ENCODE data around the gene FADS1.
A peak's percentile ranks its signal among the peaks of the same experiment; 100 is the strongest.

The FADS1 gene

GRCh38 chr11:61797263-61797944 is 19.4 kb downstream of the FADS1 start:
- DNase-seq (ENCODE audit: low read depth in 1 of 2, low spot score in 1 of 2) = peak in 1 of 2 donors; percentile 48

DNA sequence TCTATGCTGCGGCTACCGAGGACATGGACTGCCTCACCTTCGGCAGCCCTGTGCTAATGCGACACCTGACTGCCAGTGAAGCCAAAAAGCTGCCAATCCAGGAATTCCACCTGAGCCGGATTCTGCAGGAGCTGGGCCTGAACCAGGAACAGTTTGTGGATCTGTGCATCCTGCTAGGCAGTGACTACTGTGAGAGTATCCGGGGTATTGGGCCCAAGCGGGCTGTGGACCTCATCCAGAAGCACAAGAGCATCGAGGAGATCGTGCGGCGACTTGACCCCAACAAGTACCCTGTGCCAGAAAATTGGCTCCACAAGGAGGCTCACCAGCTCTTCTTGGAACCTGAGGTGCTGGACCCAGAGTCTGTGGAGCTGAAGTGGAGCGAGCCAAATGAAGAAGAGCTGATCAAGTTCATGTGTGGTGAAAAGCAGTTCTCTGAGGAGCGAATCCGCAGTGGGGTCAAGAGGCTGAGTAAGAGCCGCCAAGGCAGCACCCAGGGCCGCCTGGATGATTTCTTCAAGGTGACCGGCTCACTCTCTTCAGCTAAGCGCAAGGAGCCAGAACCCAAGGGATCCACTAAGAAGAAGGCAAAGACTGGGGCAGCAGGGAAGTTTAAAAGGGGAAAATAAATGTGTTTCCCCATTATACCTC is 20.8 kb downstream of the FADS1 start:
- no peak for DNase-seq (ENCODE audit: low read depth in 1 of 2, low spot score in 1 of 2)

DNA sequence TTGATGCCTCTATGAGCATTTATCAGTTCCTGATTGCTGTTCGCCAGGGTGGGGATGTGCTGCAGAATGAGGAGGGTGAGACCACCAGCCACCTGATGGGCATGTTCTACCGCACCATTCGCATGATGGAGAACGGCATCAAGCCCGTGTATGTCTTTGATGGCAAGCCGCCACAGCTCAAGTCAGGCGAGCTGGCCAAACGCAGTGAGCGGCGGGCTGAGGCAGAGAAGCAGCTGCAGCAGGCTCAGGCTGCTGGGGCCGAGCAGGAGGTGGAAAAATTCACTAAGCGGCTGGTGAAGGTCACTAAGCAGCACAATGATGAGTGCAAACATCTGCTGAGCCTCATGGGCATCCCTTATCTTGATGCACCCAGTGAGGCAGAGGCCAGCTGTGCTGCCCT is 21.3 kb downstream of the FADS1 start:
- no peak for DNase-seq (ENCODE audit: low read depth in 1 of 2, low spot score in 1 of 2)

GRCh38 chr11:61794579-61794978 is 22.2 kb downstream of the FADS1 start:
- no peak for DNase-seq (ENCODE audit: low read depth in 1 of 2, low spot score in 1 of 2)

- DNase-seq (ENCODE audit: low read depth in 1 of 2, low spot score in 1 of 2) = no peak
Measured at GRCh38 chr11:61793829-61794204, 23.0 kb downstream of the FADS1 start.

DNA sequence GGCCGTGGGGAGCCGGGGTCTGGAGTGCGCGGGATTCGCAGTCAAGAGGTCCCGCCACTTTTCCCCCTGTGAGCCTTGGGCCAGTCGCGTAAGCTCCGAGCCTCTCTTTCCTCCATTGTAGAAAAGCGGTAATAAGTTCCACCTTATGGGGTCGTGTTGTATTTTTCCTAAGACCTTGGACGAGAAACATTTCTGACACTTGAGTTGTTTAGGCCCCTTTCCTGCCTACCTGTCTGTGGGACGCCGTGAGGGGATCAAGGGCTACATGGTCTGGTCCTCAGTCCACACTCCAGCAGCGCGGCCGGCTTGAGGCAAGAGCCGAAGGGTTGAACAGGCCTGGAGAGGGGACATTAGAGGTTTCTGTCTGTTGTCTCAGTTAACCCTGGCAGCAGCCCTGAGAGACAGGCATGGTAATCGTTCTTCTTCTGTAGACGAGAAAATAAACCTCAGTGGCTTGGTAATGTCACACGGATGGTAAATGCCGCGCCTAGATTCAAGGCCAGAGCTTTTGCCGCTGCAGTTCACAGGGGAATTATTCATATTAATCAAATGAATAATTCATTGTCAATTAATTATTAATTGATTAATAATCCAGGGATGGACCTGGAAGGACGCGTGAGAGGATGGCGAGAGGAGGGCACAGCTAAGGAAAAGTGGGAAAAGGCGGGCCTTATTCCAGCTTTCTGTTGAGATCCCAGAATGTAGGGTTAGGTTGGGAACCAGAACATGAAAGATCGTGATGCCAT is 23.5 kb downstream of the FADS1 start:
- no peak for DNase-seq (ENCODE audit: low read depth in 1 of 2, low spot score in 1 of 2)

DNA sequence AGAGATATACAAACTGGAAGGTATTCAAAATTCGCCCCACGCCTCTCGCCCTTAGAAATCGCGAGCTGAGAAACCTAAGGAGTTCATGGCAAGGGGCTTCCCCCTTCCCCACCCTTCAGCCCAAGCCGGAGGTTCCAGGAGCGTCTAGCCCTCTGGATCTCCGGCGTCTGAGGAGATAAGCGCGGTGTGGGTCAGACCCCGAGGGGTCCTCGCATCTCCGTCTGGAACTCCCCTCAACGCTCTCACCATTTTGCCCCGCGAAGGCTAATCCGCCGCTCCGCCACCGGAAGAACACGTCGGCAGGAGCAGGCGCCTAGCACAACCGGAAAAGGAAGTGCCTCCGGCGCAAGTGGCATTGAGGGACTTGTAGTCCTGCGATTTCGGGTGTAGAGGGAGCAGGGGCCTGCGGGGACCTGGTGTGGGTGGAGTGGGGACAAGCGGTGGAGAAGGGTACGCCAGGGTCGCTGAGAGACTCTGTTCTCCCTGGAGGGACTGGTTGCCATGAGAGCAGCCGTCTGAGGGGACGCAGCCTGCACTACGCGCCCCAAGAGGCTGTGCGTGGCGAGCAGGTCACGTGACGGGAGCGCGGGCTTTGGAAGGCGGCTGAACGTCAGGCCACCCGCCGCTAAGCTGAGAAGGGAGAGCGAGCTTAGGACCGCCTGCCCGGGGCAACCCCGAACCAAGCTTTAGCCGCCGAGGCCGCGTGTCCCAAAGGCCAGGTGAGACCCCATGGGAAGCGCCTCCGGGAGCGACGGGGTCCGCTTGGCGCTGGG is 24.3 kb downstream of the FADS1 start, which contains the start of the genes FEN1 and TMEM258:
TSS of gene FEN1 (plus strand) at position 602 of the 773 bp plus-strand sequence. CDS start 2,451 bp downstream, outside the sequence.
TSS of gene TMEM258 (minus strand) at position 290 of the 773 bp plus-strand sequence. CDS start at position 249, 41 bp downstream.
- peak; percentile 77 to 82 for DNase-seq (ENCODE audit: low read depth in 1 of 2, low spot score in 1 of 2)

- DNase-seq (ENCODE audit: low read depth in 1 of 2, low spot score in 1 of 2) = no peak
Measured at GRCh38 chr11:61791737-61792309, 25.0 kb downstream of the FADS1 start.

- DNase-seq (ENCODE audit: low read depth in 1 of 2, low spot score in 1 of 2) = no peak
Measured at GRCh38 chr11:61787928-61788491, 28.8 kb downstream of the FADS1 start.

DNA sequence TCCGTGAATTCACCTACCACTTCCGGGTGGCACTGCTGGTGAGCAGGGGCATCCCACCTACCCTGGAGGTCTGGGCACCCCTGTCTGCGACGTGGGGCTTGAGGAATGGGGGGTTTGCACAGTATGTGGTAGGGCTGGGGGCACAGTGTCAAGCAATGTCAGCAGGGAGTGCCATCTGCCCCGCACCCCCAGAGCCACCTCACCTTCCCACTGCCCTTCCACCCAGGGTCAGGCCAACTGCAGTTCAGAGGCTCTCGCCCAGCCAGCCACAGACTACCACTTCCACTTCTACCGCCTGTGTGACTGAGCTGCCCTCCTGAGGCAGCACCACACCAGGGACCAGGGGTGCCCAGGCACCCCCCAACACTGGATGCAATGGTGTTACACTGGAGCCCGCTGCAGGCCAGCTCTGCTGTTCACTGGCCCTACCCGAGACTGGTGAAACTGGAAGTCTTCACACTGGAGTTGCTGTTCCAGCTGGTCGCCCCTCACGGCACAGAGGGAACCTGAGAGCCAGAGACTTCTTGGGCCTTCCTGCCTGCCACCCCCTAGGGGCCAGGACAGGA is 30.9 kb downstream of the FADS1 start:
- no peak for DNase-seq (ENCODE audit: low read depth in 1 of 2, low spot score in 1 of 2)

- no peak for DNase-seq (ENCODE audit: low read depth in 1 of 2, low spot score in 1 of 2)
Measured at GRCh38 chr11:61784506-61784805, 32.3 kb downstream of the FADS1 start.

DNA sequence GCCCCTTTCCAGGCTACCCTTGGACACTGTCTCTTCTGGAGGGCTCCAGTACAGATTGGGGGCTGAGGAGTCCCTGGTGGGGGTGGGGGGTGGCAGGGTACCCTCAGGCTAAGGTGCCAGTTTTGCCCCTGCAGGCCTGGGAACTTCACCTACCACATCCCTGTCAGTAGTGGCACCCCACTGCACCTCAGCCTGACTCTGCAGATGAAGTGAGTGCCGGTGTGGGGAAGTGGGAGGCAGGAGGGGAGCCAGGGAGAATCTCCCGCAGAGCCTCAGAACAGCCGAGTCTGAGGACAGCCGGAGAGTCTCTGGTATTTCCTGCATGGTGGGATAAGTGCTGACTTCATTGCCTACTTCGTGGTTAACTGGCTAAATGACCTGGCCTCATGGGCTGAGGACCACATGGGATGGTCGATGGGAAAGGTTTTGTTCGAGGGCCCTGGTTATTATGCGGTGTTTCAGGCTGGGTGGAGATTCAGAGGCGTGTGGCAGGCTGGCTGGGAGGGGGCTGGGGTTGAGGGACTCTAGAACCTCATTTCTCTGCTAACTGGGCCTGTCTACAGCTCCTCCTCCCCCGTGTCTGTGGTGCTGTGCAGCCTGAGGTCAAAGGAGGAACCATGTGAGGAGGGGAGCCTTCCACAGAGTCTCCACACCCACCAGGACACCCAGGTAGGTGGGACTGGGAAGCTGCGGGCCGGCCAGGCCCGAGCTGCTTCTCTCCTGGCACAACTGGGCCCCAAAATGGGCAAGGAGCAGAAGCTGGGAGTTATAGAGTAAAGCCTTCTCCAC is 32.9 kb downstream of the FADS1 start:
- no peak for DNase-seq (ENCODE audit: low read depth in 1 of 2, low spot score in 1 of 2)

DNA sequence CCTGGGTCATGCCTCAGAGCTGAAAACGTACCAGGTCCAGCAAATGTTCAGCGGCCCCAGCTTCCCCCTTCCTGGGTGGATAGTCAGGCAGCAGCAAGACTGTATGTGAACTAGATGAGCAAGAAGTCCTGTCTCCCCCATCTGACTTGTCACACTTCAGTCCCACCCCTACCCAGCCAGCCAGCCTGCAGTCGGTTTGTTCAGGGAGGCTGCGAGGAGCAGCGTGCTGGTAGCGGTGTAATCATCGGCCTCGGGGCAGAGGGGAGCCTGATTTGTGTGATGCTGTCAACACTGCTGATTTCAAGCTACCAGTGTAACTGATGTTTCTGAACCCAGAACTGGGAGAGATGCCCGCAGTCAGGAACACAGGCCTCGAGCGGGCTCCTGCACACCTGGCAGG is 34.0 kb downstream of the FADS1 start:
- DNase-seq (ENCODE audit: low read depth in 1 of 2, low spot score in 1 of 2) = no peak

- no peak for DNase-seq (ENCODE audit: low read depth in 1 of 2, low spot score in 1 of 2)
Measured at GRCh38 chr11:61782299-61782698, 34.5 kb downstream of the FADS1 start.

DNA sequence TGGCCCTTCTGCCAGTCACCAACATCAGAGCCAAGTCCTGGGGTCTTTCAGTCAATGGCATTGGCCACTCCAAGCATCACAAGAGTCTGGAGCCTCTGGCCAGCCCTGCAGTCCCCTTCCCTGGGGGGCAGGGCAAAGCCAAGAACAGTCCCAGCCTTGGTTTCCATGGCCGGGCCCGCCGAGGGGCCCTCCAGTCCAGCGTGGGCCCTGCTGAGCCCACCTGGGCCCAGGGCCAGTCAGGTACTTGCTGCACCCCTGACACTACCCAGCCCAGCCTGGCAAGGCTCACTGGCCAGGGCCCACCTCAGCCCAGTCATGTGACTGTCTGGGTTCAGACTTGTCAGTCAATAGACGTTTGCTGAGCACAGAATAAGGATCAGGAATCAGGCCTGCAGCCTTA is 35.2 kb downstream of the FADS1 start:
- no peak for DNase-seq (ENCODE audit: low read depth in 1 of 2, low spot score in 1 of 2)

GRCh38 chr11:61780581-61781162 is 36.1 kb downstream of the FADS1 start:
- DNase-seq (ENCODE audit: low read depth in 1 of 2, low spot score in 1 of 2) = no peak

DNA sequence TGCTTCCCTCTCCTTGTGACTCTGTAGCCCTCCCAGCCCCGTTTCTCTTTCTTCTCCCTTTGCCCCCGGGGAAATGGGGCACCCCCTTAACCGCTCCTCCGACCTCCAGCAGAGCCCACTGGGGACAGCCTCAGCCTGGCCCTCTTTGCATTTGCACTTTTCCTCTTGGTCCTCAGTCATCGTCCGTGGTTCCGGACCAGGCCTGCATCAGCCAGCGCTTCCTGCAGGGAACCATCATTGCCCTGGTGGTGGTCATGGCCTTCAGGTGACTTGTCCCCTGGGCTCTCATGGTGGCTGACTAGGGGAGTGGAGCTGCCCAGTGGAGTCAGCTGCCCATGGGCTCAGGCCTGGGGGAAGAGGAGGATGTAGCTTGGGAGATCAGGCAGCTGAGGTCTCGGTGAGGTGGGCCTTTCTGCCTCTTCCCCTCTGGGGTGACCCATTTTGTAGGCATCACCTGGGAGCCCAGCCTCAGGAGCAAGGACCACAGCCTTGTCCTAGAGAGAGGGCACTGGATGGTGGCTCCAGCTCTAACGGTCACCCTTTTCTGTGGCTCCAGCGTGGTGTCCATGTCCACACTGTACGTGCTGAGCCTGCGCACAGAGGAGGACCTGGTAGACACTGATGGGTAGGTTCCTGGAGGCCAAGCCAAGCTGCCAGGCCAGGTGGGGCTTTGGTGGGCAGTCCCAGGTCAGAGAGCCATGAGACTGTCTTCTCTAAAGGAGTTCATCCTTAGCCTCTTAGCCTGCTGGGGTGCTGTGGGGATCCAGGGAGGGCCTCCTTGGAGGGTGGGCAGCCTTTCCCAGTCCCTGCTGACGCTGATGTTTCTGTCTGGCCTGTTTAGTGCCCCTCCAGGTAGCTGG is 36.9 kb downstream of the FADS1 start:
- DNase-seq (ENCODE audit: low read depth in 1 of 2, low spot score in 1 of 2) = no peak

DNA sequence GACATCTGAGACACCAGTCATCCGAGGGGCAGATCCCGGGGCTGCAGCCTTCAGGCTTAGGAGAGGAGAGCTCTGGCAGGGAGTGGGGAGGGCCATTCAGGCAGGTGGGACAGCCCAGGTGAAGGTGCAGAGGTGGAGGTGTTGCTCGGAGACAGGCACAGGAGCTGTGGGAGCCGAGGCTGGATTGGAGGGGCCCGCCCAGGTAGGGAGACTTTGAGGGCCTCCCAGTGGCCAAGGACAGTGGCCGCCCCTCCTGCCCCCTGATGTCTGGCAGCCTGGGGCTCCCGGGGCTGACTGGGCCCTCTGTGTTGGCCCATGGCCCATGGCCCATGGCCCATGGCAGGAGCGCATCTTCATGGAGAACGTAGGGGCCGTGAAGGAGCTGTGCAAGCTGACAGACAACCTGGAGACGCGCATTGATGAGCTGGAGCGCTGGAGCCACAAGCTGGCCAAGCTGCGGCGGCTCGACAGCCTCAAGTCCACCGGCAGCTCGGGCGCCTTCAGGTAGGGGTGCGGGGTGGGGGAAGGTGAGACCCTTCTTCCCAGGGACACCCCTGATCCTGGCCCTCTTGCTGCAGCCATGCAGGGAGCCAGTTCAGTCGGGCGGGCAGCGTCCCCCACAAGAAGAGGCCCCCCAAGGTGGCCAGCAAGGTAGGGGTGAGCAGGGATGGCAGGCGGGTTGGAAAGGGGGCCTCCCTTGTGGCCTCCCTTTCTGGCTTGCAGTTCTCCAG is 37.7 kb downstream of the FADS1 start:
- no peak for DNase-seq (ENCODE audit: low read depth in 1 of 2, low spot score in 1 of 2)

All from activated CD4-positive, alpha-beta T cell treated with anti-CD3 and anti-CD28 coated beads, Interleukin-2, amount 50 U/mL, for 24 hours (primary cell).